Memory B cell (primary cell): ENCODE measurements around the gene GNG12.

Experiments used
- ATAC-seq: fragments of 150-1000 bp; cut with Tn5 transposase; 2 replicates; pipeline ENCODE4 v1.10.0; 2021; ENCODE audit warnings: low read depth, mild to moderate bottlenecking, moderate library complexity
- DNase-seq, 2 donors: peaks; one replicate each; pipeline ENCODE4 v3.0.0; 2022; ENCODE audit warnings: low spot score in 2 of 2
- H3K27ac Mint-ChIP-seq: one replicate; pipeline ENCODE4 v1.8.0; 2022; ENCODE audit warnings: mild to moderate bottlenecking, moderate library complexity, mixed read lengths
- H3K27me3 Mint-ChIP-seq: one replicate; pipeline ENCODE4 v1.8.0; 2022; ENCODE audit warnings: mixed read lengths
- H3K36me3 Mint-ChIP-seq: one replicate; pipeline ENCODE4 v1.8.0; 2022; ENCODE audit warnings: mild to moderate bottlenecking, mixed read lengths
- H3K4me1 Mint-ChIP-seq: one replicate; pipeline ENCODE4 v1.8.0; 2022; ENCODE audit warnings: mixed read lengths
- H3K4me3 Mint-ChIP-seq: one replicate; pipeline ENCODE4 v1.8.0; 2022; ENCODE audit warnings: mild to moderate bottlenecking, moderate library complexity, mixed read lengths
- H3K9me3 Mint-ChIP-seq: one replicate; pipeline ENCODE4 v1.8.0; 2022; ENCODE audit warnings: mixed read lengths

The GNG12 gene

GRCh38 chr1:67773462-67773861, 59.8 kb downstream of the GNG12 start:
- ATAC-seq (no peak), DNase-seq (no peak)
- no peak overlapping the region for H3K4me3 Mint-ChIP-seq
- H3K4me1 Mint-ChIP-seq = peaks cover 3% of the 10 kb centered on the region
- H3K27me3 Mint-ChIP-seq = peaks cover 20% of the 10 kb centered on the region
- H3K36me3 Mint-ChIP-seq = no peaks in the 10 kb centered on the region
- no peak overlapping the region for H3K27ac Mint-ChIP-seq
- no peaks in the 10 kb centered on the region for H3K9me3 Mint-ChIP-seq

GRCh38 chr1:67771749-67772148, 61.5 kb downstream of the GNG12 start:
- no peak for ATAC-seq
- H3K36me3 Mint-ChIP-seq = no peaks in the 10 kb centered on the region
- H3K4me1 Mint-ChIP-seq = peaks cover 3% of the 10 kb centered on the region
- H3K27me3 Mint-ChIP-seq = peaks cover 22% of the 10 kb centered on the region
- H3K9me3 Mint-ChIP-seq = no peaks in the 10 kb centered on the region
- DNase-seq = no peak
- H3K27ac Mint-ChIP-seq = no peak overlapping the region
- H3K4me3 Mint-ChIP-seq = no peak overlapping the region

- Mint-ChIP-seq H3K36me3 (no peaks in the 10 kb centered on the region), H3K4me3 (no peak overlapping the region), H3K4me1 (peaks cover 3% of the 10 kb centered on the region), H3K9me3 (no peaks in the 10 kb centered on the region), H3K27me3 (peaks cover 24% of the 10 kb centered on the region), H3K27ac (no peak overlapping the region)
- no peak for DNase-seq
- ATAC-seq = no peak
These were observed 62.1 kb downstream of the GNG12 start for GRCh38 chr1:67771152-67771551.

- Mint-ChIP-seq H3K36me3 (no peaks in the 10 kb centered on the region), H3K4me1 (peaks cover 6% of the 10 kb centered on the region), H3K27me3 (peaks cover 21% of the 10 kb centered on the region), H3K4me3 (no peak overlapping the region), H3K9me3 (no peaks in the 10 kb centered on the region), H3K27ac (no peak overlapping the region)
- ATAC-seq (peak; percentile 14), DNase-seq (no peak)
These were observed 63.5 kb downstream of the GNG12 start for GRCh38 chr1:67769633-67770256.

- ATAC-seq (no peak), DNase-seq (no peak)
- H3K36me3 Mint-ChIP-seq = no peaks in the 10 kb centered on the region
- H3K9me3 Mint-ChIP-seq = no peaks in the 10 kb centered on the region
- H3K4me3 Mint-ChIP-seq = no peak overlapping the region
- peaks cover 6% of the 10 kb centered on the region for H3K4me1 Mint-ChIP-seq
- peaks cover 25% of the 10 kb centered on the region for H3K27me3 Mint-ChIP-seq
- H3K27ac Mint-ChIP-seq = no peak overlapping the region
These were observed 64.8 kb downstream of the GNG12 start for GRCh38 chr1:67768480-67768879.

GRCh38 chr1:67767103-67767782, 66.0 kb downstream of the GNG12 start:
- H3K36me3 Mint-ChIP-seq = no peaks in the 10 kb centered on the region
- peaks cover 6% of the 10 kb centered on the region for H3K4me1 Mint-ChIP-seq
- H3K4me3 Mint-ChIP-seq = no peak overlapping the region
- no peak overlapping the region for H3K27ac Mint-ChIP-seq
- ATAC-seq = no peak
- peaks cover 22% of the 10 kb centered on the region for H3K27me3 Mint-ChIP-seq
- no peak for DNase-seq
- no peaks in the 10 kb centered on the region for H3K9me3 Mint-ChIP-seq

- Mint-ChIP-seq H3K27me3 (peaks cover 25% of the 10 kb centered on the region), H3K4me3 (no peak overlapping the region), H3K36me3 (no peaks in the 10 kb centered on the region), H3K27ac (no peak overlapping the region), H3K4me1 (peaks cover 6% of the 10 kb centered on the region), H3K9me3 (no peaks in the 10 kb centered on the region)
- ATAC-seq (peak; percentile 55), DNase-seq (peak; percentile 29 to 30)
These were observed 66.9 kb downstream of the GNG12 start for GRCh38 chr1:67766141-67766978.

GRCh38 chr1:67764633-67765032, 68.6 kb downstream of the GNG12 start:
- Mint-ChIP-seq H3K4me3 (no peak overlapping the region), H3K9me3 (no peaks in the 10 kb centered on the region), H3K27me3 (peaks cover 19% of the 10 kb centered on the region), H3K4me1 (peaks cover 3% of the 10 kb centered on the region), H3K36me3 (no peaks in the 10 kb centered on the region), H3K27ac (no peak overlapping the region)
- DNase-seq = no peak
- ATAC-seq = no peak

GRCh38 chr1:67761730-67762129, 71.5 kb downstream of the GNG12 start:
- no peak for ATAC-seq
- H3K9me3 Mint-ChIP-seq = no peaks in the 10 kb centered on the region

GRCh38 chr1:67761091-67761490, 72.2 kb downstream of the GNG12 start:
- H3K9me3 Mint-ChIP-seq = no peaks in the 10 kb centered on the region
- ATAC-seq = no peak
- peaks cover 3% of the 10 kb centered on the region for H3K4me1 Mint-ChIP-seq
- no peaks in the 10 kb centered on the region for H3K36me3 Mint-ChIP-seq
- no peak for DNase-seq
- no peak overlapping the region for H3K27ac Mint-ChIP-seq
- no peak overlapping the region for H3K4me3 Mint-ChIP-seq
- H3K27me3 Mint-ChIP-seq = peaks cover 11% of the 10 kb centered on the region

More at GRCh38 chr1:67761730-67762129, 71.5 kb downstream of the GNG12 start:
- H3K27ac Mint-ChIP-seq = no peak overlapping the region
- no peaks in the 10 kb centered on the region for H3K36me3 Mint-ChIP-seq
- peaks cover 13% of the 10 kb centered on the region for H3K27me3 Mint-ChIP-seq
- H3K4me3 Mint-ChIP-seq = no peak overlapping the region
- DNase-seq = no peak
- H3K4me1 Mint-ChIP-seq = peaks cover 3% of the 10 kb centered on the region

GRCh38 chr1:67760030-67760821, 73.0 kb downstream of the GNG12 start:
- peak; percentile 51 to 58 for DNase-seq
- Mint-ChIP-seq H3K4me1 (peaks cover 5% of the 10 kb centered on the region), H3K36me3 (no peaks in the 10 kb centered on the region), H3K9me3 (no peaks in the 10 kb centered on the region), H3K4me3 (no peak overlapping the region), H3K27ac (no peak overlapping the region), H3K27me3 (peaks cover 10% of the 10 kb centered on the region)
- ATAC-seq = peak; percentile 80

GRCh38 chr1:67759692-67760029, 73.6 kb downstream of the GNG12 start:
- no peaks in the 10 kb centered on the region for H3K9me3 Mint-ChIP-seq
- no peak for DNase-seq
- H3K27me3 Mint-ChIP-seq = peaks cover 10% of the 10 kb centered on the region
- H3K36me3 Mint-ChIP-seq = no peaks in the 10 kb centered on the region
- H3K4me1 Mint-ChIP-seq = peaks cover 11% of the 10 kb centered on the region
- no peak overlapping the region for H3K27ac Mint-ChIP-seq
- H3K4me3 Mint-ChIP-seq = no peak overlapping the region
- no peak for ATAC-seq

- ATAC-seq = no peak
- no peak for DNase-seq
These were observed 74.2 kb downstream of the GNG12 start for GRCh38 chr1:67759066-67759465.

GRCh38 chr1:67755619-67756018, 77.6 kb downstream of the GNG12 start:
- no peak overlapping the region for H3K4me3 Mint-ChIP-seq
- no peaks in the 10 kb centered on the region for H3K36me3 Mint-ChIP-seq
- DNase-seq (no peak), ATAC-seq (no peak)
- H3K4me1 Mint-ChIP-seq = peaks cover 14% of the 10 kb centered on the region
- no peaks in the 10 kb centered on the region for H3K9me3 Mint-ChIP-seq
- peaks cover 7% of the 10 kb centered on the region for H3K27me3 Mint-ChIP-seq
- H3K27ac Mint-ChIP-seq = no peak overlapping the region

More at GRCh38 chr1:67759066-67759465, 74.2 kb downstream of the GNG12 start:
- Mint-ChIP-seq H3K36me3 (no peaks in the 10 kb centered on the region), H3K9me3 (no peaks in the 10 kb centered on the region), H3K27me3 (peaks cover 12% of the 10 kb centered on the region), H3K4me3 (no peak overlapping the region), H3K27ac (no peak overlapping the region), H3K4me1 (peaks cover 14% of the 10 kb centered on the region)
